Endothelial cell of umbilical vein (primary cell): ENCODE results near the gene BIN2. TPM values are rescaled to one million over a fixed set of nuclear protein-coding genes. Genes with fewer than 3 reads are reported as not detected.

ENCODE experiments used
- BruUV-seq: library from RNA; stranded (reverse); fragments of 400-500 nt; replicated peaks from 2 replicates; lab custom pipeline; 2021; lab: Mats Ljungman, UMichigan
- CTCF ChIA-PET: fragments of 300-600, 350-600 bp; sonication (Branson Sonifier 250); formaldehyde crosslinking; loops from one replicate; lab custom pipeline; 2021; ENCODE audit warnings: antibody characterized with exemption, inconsistent platforms; lab: Charles Lee
- POLR2A ChIA-PET: fragments of 300-600, 350-600 bp; sonication (Branson Sonifier 250); formaldehyde crosslinking; loops from one replicate; lab custom pipeline; 2021; ENCODE audit warnings: antibody characterized with exemption, inconsistent platforms; lab: Charles Lee
- DNase-seq: peaks from one replicate; pipeline ENCODE4 v3.0.0-alpha.2; 2011; ENCODE audit warnings: low read depth, low spot score
- FAIRE-seq: peaks from 2 replicates; lab custom pipeline; 2011; peaks lifted over from hg19 to GRCh38; lab: Jason Lieb, UNC
- H2AFZ ChIP-seq: 2 replicates; pipeline ENCODE4 v1.6.0; 2012; ENCODE audit warnings: low read depth, low read length, control low read depth, inconsistent platforms
- H3K27ac ChIP-seq: 2 replicates; pipeline ENCODE4 v1.5.1; 2011; ENCODE audit warnings: low read depth, mild to moderate bottlenecking, control low read depth, low read length, moderate library complexity; ENCODE audit not compliant: insufficient read depth
- H3K27me3 ChIP-seq, 2 experiments: 2 replicates each; pipeline versions ENCODE4 v1.6.0 to v1.6.1; 2011; ENCODE audit warnings: low read length in 2 of 2, mixed read lengths in 1 of 2; ENCODE audit not compliant: control insufficient read depth in 2 of 2, insufficient read depth in 2 of 2
- H3K36me3 ChIP-seq, 2 experiments: 2 replicates in 1 of 2; 3 replicates in 1 of 2; pipeline ENCODE4 v1.5.1; 2011; ENCODE audit warnings: low read length in 2 of 2, mild to moderate bottlenecking in 1 of 2, moderate library complexity in 1 of 2; ENCODE audit not compliant: control insufficient read depth in 2 of 2, insufficient read depth in 2 of 2; ENCODE audit errors: extremely low read depth in 1 of 2
- H3K4me1 ChIP-seq: 3 replicates; pipeline ENCODE4 v1.5.1; 2011; ENCODE audit warnings: mild to moderate bottlenecking, low read length; ENCODE audit not compliant: control insufficient read depth, insufficient read depth; ENCODE audit errors: extremely low read depth
- H3K4me2 ChIP-seq: 2 replicates; pipeline ENCODE4 v1.6.1; 2011; ENCODE audit warnings: low read length, control low read depth, mixed read lengths; ENCODE audit not compliant: insufficient read depth
- H3K4me3 ChIP-seq, 3 experiments: fragments of 200-600 bp in 1 of 3; sonication (generic), shearing (Covaris generic) in 1 of 3; replicated peaks in 1 of 3; 2 replicates each; pipeline ENCODE4 v1.5.1; 2011 to 2016; ENCODE audit warnings: control low read depth in 3 of 3, low read length in 3 of 3, mild to moderate bottlenecking in 2 of 3, inconsistent platforms in 1 of 3, low read depth in 1 of 3, moderate library complexity in 1 of 3; ENCODE audit not compliant: insufficient read depth in 1 of 3
- H3K79me2 ChIP-seq: 2 replicates; pipeline ENCODE4 v1.6.0; 2012; ENCODE audit warnings: low read length, inconsistent platforms; ENCODE audit not compliant: control insufficient read depth, insufficient read depth
- H3K9ac ChIP-seq: replicated peaks from 2 replicates; pipeline ENCODE3; 2011; ENCODE audit warnings: low read length, control low read depth; ENCODE audit not compliant: insufficient read depth; ENCODE audit errors: extremely low read depth
- H3K9me1 ChIP-seq: replicated peaks from 3 replicates; pipeline ENCODE4 v1.6.0; 2011; ENCODE audit warnings: mild to moderate bottlenecking, low read length; ENCODE audit not compliant: control insufficient read depth, insufficient read depth; ENCODE audit errors: extremely low read depth
- H3K9me3 ChIP-seq: replicated peaks from 2 replicates; pipeline ENCODE4 v1.5.1; 2012; ENCODE audit warnings: low read length, inconsistent platforms; ENCODE audit not compliant: control insufficient read depth, insufficient read depth
- H4K20me1 ChIP-seq: replicated peaks from 2 replicates; pipeline ENCODE3; 2011; ENCODE audit warnings: mild to moderate bottlenecking, low read length; ENCODE audit not compliant: control insufficient read depth, insufficient read depth; ENCODE audit errors: extremely low read depth
- EZH2 ChIP-seq: IDR thresholded peaks from 2 replicates; pipeline ENCODE4 v1.6.1; 2012; ENCODE audit warnings: borderline replicate concordance, low read depth, mild to moderate bottlenecking, moderate library complexity, low read length, inconsistent platforms; ENCODE audit not compliant: severe bottlenecking
- FOS ChIP-seq: IDR thresholded peaks from 2 replicates; pipeline ENCODE4 v1.6.1; 2011; ENCODE audit warnings: mild to moderate bottlenecking, low read length, moderate library complexity, borderline replicate concordance; ENCODE audit not compliant: insufficient read depth
- GATA2 ChIP-seq: IDR thresholded peaks from 2 replicates; pipeline ENCODE4 v1.7.0; 2011; ENCODE audit warnings: low read depth, mild to moderate bottlenecking, moderate library complexity, mixed read lengths, low read length; ENCODE audit not compliant: insufficient read length, insufficient read depth
- JUN ChIP-seq: IDR thresholded peaks from 2 replicates; pipeline ENCODE4 v1.6.1; 2011; ENCODE audit warnings: borderline replicate concordance, low read depth; ENCODE audit not compliant: insufficient read length, insufficient read depth
- MAX ChIP-seq: IDR thresholded peaks from 2 replicates; pipeline ENCODE4 v1.6.1; 2011; ENCODE audit not compliant: insufficient read depth, insufficient read length
- MYC ChIP-seq: IDR thresholded peaks from one replicate; pipeline ENCODE4 v1.6.1; 2011; ENCODE audit warnings: mild to moderate bottlenecking, low read depth, low read length
- POLR2A ChIP-seq: IDR thresholded peaks from 2 replicates; pipeline ENCODE4 v1.6.1; 2012; ENCODE audit warnings: low read depth, mild to moderate bottlenecking, control low read depth, low read length
- POLR2AphosphoS5 ChIP-seq: IDR thresholded peaks from 2 replicates; pipeline ENCODE4 v1.6.1; 2012; ENCODE audit warnings: low read depth, mild to moderate bottlenecking, control low read depth, low read length, moderate library complexity; ENCODE audit not compliant: insufficient read depth
- dilution Hi-C: fragments of 300-500 bp; cut with MboI; formaldehyde crosslinking; loops from one replicate; pipeline ENCODE4 v1.15.0; 2019; ENCODE audit warnings: low sequenced_read_pairs; ENCODE audit not compliant: extremely low pct_ligation_motif_present
- intact Hi-C: fragments of 100-400 bp; cut with micrococcal nuclease; formaldehyde crosslinking; loops from one replicate; pipeline ENCODE4 v1.10.0; 2022
- polyA plus RNA-seq, 4 experiments: library from polyadenylated mRNA; depleted of rRNA in 3 of 4; stranded (reverse) in 3 of 4; unstranded in 1 of 4; fragments of >200 nt; gene quantifications; 2 replicates each; pipeline versions ENCODE4 v1.2.1 to v1.2.3, GENCODE V29; 2011 to 2012; ENCODE audit warnings: missing spikeins in 1 of 4
- total RNA-seq: library from RNA; stranded (reverse); gene quantifications from 2 replicates; pipeline ENCODE4 v1.2.3, GENCODE V29; 2021

BIN2 gene
- total and polyA plus RNA-seq, 2 donors (not counting 3 experiments of a cell fraction or from before 2014, with no cell fraction given): not detected

GRCh38 chr12:51329742-51330141 is 5.8 kb upstream of the BIN2 start:
- Histone ChIP-seq H3K9ac (no peak overlapping the region), H3K79me2 (no peaks in the 10 kb centered on the region), H3K4me2 (no peak overlapping the region), H3K4me3 (no peak overlapping the region), H3K27me3 (no peaks in the 10 kb centered on the region), H3K9me3 (no peaks in the 10 kb centered on the region), H4K20me1 (no peaks in the 10 kb centered on the region), H3K27ac (no peak overlapping the region), H2AFZ (no peak overlapping the region), H3K36me3 (no peaks in the 10 kb centered on the region), H3K9me1 (no peaks in the 10 kb centered on the region), H3K4me1 (no peaks in the 10 kb centered on the region)
- CTCF ChIA-PET: interaction anchor here (1.2 kb wide), 1 partner anchor 11 kb away, joined by 5 read pairs; no protein-coding TSS in a partner anchor
- DNase-seq (no peak), FAIRE-seq (no peak)
- intact Hi-C loops: no loop called here
- no peak for TF ChIP-seq POLR2A
- TF ChIP-seq JUN: no peak
- no peak for TF ChIP-seq FOS
- no peak for TF ChIP-seq GATA2
- no peak for TF ChIP-seq MYC
- TF ChIP-seq POLR2AphosphoS5: no peak
- TF ChIP-seq EZH2: no peak
- no TSS peak for BruUV-seq
- POLR2A ChIA-PET: no interaction called here
- dilution Hi-C loops: no loop called here

- H2AFZ ChIP-seq: no peak overlapping the region
- H3K9me1 ChIP-seq: no peaks in the 10 kb centered on the region
- H3K4me1 ChIP-seq: no peaks in the 10 kb centered on the region
- dilution Hi-C loops: no loop called here
- FAIRE-seq: no peak
- TF ChIP-seq POLR2AphosphoS5 (no peak), MAX (no peak), EZH2 (no peak), FOS (no peak)
- H3K9me3 ChIP-seq: no peaks in the 10 kb centered on the region
- no peaks in the 10 kb centered on the region for H3K36me3 ChIP-seq
- no TSS peak for BruUV-seq
- ChIA-PET POLR2A (no interaction called here), CTCF (no interaction called here)
- no peaks in the 10 kb centered on the region for H3K79me2 ChIP-seq
- no peaks in the 10 kb centered on the region for H3K27me3 ChIP-seq
- H4K20me1 ChIP-seq: no peaks in the 10 kb centered on the region
- H3K4me3 ChIP-seq: no peak overlapping the region
- no peak overlapping the region for H3K9ac ChIP-seq
- H3K4me2 ChIP-seq: no peak overlapping the region
- H3K27ac ChIP-seq: no peak overlapping the region
- no peak for DNase-seq
- intact Hi-C loops: no loop called here
These were observed 4.6 kb upstream of the BIN2 start for GRCh38 chr12:51328587-51328986.
